Left renal pelvis (tissue), 4 donors: ENCODE data around the gene TMEM179. TPM values are rescaled to one million over a fixed set of nuclear protein-coding genes. Genes with fewer than 3 reads are reported as not detected.

Experiments used
- DNase-seq, 4 donors: peaks; one replicate each; pipeline ENCODE4 v3.0.0-alpha.2; 2013; ENCODE audit warnings: low read depth in 4 of 4, low spot score in 3 of 4
- polyA plus RNA-seq, 4 donors: library from polyadenylated mRNA; unstranded; fragments of 120-200 nt; gene quantifications; one replicate each; pipeline ENCODE4 v1.2.1, GENCODE V29; 2013; ENCODE audit not compliant: insufficient read length in 4 of 4

TMEM179 gene
- polyA plus RNA-seq, 4 donors: 0.67 to 1.9 (median 1.7) TPM

GRCh38 chr14:104547998-104548700 is 56.4 kb downstream of the TMEM179 start:
- no peak for DNase-seq

DNA sequence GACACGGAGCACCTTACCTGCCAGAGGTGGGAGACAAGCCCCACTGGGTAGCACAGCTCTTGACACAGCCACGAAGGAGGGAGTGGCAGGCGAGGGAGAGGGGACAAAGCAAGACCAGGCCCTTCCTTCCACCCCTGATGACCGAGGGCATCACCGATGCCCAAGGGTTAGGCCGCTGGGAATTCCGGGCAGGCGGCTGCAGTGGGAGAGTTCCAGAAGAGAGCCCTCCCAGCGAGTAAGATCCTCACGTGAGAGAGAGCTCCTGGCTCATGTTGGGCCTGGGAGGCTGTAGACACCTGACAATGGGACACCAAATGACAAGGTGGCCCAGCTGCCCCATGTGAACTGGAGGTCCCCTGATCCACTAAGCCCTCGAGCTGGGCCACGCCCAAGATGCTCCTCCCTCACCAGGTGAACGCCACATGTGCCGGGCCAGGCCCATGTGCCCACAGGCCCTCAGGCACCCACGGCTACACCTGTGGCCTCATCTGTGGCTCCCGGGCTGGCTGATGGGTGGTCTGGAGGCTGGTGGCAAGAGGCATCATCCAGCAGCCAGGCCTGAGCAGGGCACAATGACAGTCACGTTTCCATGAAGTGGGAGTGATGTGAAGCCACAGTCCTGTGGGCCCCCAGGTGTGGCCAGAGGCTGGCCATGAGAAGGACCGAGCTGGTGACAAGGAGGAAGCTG is 57.1 kb downstream of the TMEM179 start:
- no peak for DNase-seq

DNA sequence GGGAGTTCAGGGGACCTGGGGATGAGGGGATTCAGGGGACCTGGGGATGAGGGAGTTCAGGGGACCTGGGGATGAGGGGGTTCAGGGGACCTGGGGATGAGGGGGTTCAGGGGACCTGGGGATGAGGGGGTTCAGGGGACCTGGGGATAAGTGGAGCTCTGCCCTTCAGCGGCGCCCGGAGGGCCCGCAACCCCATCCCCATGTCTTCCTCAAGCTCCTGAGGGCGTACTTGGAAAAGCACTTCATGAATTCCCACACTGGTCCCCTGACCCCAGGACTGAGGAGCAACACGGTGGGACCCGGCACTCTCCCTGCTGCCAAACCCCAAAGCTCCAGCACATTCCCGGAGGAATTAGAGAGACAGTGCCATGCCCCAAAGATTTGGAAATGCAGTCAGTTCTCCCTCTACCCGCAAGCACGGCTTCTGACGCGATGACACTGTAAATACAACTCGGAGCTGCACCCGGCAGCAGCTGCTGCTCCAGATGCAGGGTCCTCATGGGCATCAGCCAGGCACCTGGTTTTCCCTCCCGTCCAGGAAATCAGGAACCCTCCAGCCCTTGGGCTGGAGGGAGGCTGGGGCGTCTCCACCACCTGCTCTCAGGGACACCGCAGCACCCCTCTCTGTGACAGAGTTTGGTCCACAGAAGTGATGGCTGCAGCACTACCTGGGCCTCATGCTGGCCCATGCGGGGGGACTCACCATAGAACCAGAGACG is 57.8 kb downstream of the TMEM179 start:
- no peak for DNase-seq

DNA sequence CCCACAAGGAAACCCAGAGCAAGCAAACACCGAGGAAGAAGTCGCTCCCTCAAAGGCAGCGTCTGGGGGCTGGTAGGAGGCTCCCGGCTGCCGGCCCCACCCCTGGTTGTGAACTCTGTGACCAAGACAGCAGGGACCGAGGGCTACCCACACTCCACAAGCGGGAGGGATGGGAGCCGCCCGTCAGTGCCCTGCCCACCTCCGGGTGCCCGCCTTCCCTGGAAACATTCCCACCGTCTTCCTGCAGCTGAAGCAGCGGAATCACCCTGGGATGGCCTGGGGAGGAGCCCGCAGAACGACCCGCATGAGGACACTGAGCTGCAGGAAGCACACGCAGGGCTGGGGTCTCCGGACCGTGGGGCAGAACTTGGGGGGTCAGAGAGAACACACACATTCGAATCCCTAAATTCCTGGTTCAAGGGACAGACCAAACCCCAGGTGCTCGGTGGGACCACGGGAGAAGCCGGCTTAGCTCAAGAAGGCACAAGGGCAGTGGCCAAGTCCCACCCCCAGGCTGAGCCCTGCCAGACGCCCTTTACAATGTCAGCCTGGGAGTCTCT is 58.5 kb downstream of the TMEM179 start:
- no peak for DNase-seq

DNA sequence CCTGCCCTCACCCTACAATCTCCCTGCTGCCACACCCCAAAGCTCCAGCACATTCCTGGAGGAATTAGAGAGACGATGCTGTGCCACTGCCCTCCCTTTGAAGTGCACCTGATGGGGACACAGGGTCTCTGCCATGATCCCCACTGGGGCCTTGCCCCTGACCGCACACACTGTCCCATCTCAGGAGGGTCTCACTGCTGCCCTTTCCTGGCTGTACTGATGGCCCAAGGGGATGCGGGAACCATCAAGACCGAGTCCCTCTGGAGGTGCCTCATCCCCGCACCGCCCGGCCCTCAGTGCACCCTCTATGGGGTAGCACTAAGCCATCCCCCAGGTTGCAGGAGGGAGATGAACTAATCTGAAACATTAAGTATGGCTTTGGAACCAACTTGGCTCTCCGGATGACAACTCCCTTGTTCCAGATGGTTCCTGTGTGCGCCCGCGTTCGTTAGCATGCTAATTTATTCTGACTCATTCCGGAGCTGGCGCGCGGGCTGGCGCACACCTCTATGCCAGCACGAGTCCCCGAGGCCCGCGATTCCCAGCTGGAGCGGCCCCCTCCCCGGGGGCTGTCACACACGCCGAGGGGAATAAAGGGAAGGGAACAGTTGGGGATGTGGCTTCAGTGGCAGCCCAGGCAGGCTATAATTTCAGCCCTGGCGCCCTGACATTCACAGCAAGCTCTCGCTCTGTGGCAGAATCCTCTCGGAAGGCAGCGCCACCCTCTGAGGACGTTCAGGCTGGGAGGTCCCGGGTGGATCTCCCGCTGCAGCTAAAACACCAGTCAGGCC is 59.2 kb downstream of the TMEM179 start:
- no peak for DNase-seq

DNA sequence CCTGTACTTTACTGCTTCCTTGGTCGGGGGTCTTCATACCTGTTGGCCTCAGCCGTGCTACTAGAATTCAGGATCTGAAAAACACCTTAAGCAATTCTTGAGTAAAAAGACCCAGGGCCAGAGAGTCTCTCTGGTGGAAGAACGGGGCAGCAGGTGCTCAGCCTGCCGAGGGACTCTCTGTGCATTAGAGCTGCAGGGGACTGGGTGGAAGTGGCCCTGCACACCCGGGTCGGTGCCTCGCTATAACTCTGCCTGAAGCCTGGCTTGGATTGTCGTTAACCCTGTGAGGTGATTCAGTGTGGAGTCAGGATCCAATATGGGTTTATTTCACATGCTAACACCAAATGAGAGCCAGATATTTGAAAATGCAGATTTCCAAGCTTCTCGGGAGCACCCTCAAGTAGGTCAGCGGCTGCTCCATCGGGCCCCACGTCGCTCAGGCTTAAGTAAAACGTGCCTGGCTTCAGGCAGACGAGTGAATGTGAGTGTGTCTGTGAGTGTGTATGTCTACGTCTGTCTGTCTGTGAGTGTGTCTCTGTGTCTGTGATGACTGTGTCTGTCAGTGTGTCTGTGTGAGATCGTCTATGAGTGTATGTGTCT is 60.1 kb downstream of the TMEM179 start:
- no peak for DNase-seq

DNA sequence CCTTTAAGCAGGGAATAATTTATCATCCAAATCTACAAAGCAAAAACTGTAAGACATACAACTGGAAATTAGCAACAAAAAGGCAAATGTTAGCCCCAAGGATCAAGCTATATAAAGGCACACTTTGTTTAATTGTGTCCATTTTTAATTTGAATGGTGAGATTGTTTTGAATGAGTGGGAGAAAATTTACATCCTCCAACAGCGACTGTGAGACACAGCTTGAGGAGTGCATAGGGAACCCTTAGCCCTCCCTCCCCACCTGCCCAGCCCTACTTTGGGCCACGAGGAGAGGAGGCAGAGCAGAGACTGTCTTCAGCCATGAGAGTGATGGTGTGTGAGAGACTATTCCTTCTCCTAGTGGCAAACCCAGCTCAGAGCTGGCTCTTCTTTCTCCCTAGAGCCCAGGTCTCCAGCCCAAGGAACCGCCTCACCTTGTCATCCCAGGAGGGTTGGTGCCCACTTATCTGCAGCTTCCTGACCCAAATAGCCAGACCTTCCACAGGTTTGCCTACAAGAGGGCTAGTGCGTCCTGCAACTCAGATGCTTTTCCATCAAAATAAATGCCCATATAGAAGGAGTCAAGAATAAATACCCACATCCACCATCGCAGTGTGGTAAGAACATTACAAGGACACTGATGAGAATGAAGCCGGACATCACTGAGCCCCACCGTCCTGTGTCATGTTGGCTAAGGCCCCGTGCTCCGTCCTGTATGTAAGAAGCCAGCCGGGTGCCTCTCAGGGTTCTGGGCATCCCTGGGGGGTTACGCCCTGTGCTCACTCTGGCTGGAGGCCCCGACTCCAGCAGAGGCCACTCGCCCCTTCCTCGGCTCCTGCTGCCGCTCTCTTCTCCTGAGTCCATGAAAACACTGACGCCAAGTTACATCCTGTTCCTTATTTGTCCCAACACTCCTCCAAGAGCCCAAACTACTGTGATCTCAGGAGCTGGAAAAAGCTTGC is 61.4 kb downstream of the TMEM179 start:
- DNase-seq: no peak

DNA sequence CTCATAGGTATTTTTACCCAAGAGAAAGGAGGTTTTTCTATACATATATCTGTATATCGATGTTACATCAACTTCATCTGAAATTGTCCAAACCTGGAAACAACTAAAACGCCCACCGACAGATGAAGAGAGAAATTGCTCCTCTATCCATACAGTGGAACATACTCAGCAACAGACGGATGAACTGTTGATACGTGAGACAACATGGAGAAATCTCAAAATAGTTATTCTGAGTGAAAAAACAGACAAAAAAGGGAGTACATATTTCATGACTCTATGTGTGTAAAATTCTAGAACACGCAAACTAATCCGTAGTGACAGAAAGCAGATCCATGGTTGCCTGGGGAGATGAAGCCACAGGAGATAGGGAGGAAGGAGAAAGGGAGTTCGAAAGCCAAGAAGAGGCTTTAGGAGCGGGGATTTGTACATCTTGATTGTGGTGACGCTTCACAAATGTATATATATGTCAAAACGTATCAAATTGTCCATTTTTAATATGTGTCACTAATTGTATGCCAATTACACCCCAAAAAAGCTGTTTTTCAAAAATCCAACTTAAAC is 62.6 kb downstream of the TMEM179 start:
- no peak for DNase-seq

Other genes with a start within 250 kb of the TMEM179 start
- gene C14orf180, start 25.0 kb downstream of the TMEM179 start, polyA plus RNA-seq: under 1 TPM in 2 of 4 donors, not detected in 2; 0.10 to 0.27 TPM
- 10 to 100 TPM; 37.1 to 69.5 (median 49.5) TPM for gene INF2, start 84.8 kb upstream of the TMEM179 start, polyA plus RNA-seq
- 10 to 100 TPM; 12.5 to 17.0 (median 14.2) TPM for gene ADSS1, start 119.5 kb upstream of the TMEM179 start, polyA plus RNA-seq
- 10 to 100 TPM; 48.0 to 87.2 (median 56.2) TPM for gene SIVA1, start 148.4 kb upstream of the TMEM179 start, polyA plus RNA-seq
- gene AKT1, start 191.0 kb upstream of the TMEM179 start, polyA plus RNA-seq: 100 to 1,000 TPM in 1 of 4 donors, 10 to 100 TPM in 3; 98.4 to 122 (median 99.0) TPM
- 1 to 10 TPM; 2.0 to 4.7 (median 3.9) TPM for gene ZBTB42, start 196.3 kb upstream of the TMEM179 start, polyA plus RNA-seq